Spleen (tissue), 11 donors: ENCODE data around the gene PLOD1. TPM values are rescaled to one million over a fixed set of nuclear protein-coding genes. Genes with fewer than 3 reads are reported as not detected.

Experiments used
- DNase-seq: peaks from one replicate; pipeline ENCODE4 v3.0.0-alpha.2; 2020
- H3K27ac ChIP-seq, 8 donors: fragments of 200-600 bp; sonication (generic) in 7 of 8; 1 replicate in 4 of 8; 2 replicates in 4 of 8; pipeline versions ENCODE4 v1.5.0 to v1.8.0; 2016 to 2021; ENCODE audit warnings: inconsistent platforms in 4 of 8, mild to moderate bottlenecking in 4 of 8, moderate library complexity in 1 of 8
- H3K27me3 ChIP-seq, 7 donors: fragments of 200-600 bp; sonication (generic) in 6 of 7; replicated peaks in 1 of 7; 1 replicate in 4 of 7; 2 replicates in 3 of 7; pipeline versions ENCODE4 v1.5.0 to v1.8.0; 2016 to 2021; ENCODE audit warnings: inconsistent platforms in 3 of 7, mild to moderate bottlenecking in 1 of 7
- H3K36me3 ChIP-seq, 6 donors: fragments of 200-600 bp; sonication (generic) in 5 of 6; 1 replicate in 4 of 6; 2 replicates in 2 of 6; pipeline versions ENCODE4 v1.5.0 to v1.8.0; 2016 to 2021; ENCODE audit warnings: inconsistent platforms in 2 of 6
- H3K4me1 ChIP-seq, 6 donors: fragments of 200-600 bp; sonication (generic) in 5 of 6; 1 replicate in 3 of 6; 2 replicates in 3 of 6; pipeline versions ENCODE4 v1.5.0 to v1.8.0; 2016 to 2021; ENCODE audit warnings: inconsistent platforms in 3 of 6
- H3K4me3 ChIP-seq, 8 donors: fragments of 200-600 bp; sonication (generic) in 7 of 8; 1 replicate in 4 of 8; 2 replicates in 4 of 8; pipeline versions ENCODE4 v1.5.0 to v1.8.0; 2016 to 2021; ENCODE audit warnings: inconsistent platforms in 4 of 8, mild to moderate bottlenecking in 4 of 8, moderate library complexity in 2 of 8
- H3K9me3 ChIP-seq, 8 donors: fragments of 200-600 bp; sonication (generic) in 7 of 8; 1 replicate in 4 of 8; 2 replicates in 4 of 8; pipeline versions ENCODE4 v1.5.0 to v1.8.0; 2016 to 2021; ENCODE audit warnings: inconsistent platforms in 4 of 8
- CTCF ChIP-seq, 11 experiments: fragments of 200-600 bp in 7 of 11; fragments of 450-650 bp in 4 of 11; sonication (generic) in 4 of 11; IDR thresholded peaks in 8 of 11; conservative IDR thresholded peaks in 3 of 11; 1 replicate in 7 of 11; 2 replicates in 4 of 11; pipeline versions ENCODE4 v1.4.0 to v1.8.0; 2016 to 2021; ENCODE audit warnings: antibody characterized with exemption in 11 of 11, inconsistent platforms in 4 of 11, mild to moderate bottlenecking in 1 of 11
- POLR2A ChIP-seq, 3 donors: fragments of 450-650 bp; IDR thresholded peaks; one replicate each; pipeline ENCODE4 v1.5.1; 2017; ENCODE audit warnings: antibody characterized with exemption in 3 of 3, mild to moderate bottlenecking in 1 of 3
- POLR2AphosphoS5 ChIP-seq, 3 donors: sonication (generic); formaldehyde crosslinking; IDR thresholded peaks; one replicate each; pipeline ENCODE4 v1.5.1; 2017; ENCODE audit warnings: antibody characterized with exemption in 3 of 3
- WGBS, 5 donors: extraction: QIAGEN DNeasy Blood & Tissue Kit in 3 of 5; methylation state at CpG; one replicate each; pipeline versions ENCODE4 v1.1.5 to v1.1.7; 2013 to 2018; 5-methylcytosine and 5-hydroxymethylcytosine counted together
- intact Hi-C: fragments of 100-400 bp; cut with DNase I; formaldehyde crosslinking; loops from one replicate; pipeline ENCODE4 v1.15.0; 2023; ENCODE audit warnings: low total_unique reads
- polyA plus RNA-seq, 3 donors: library from polyadenylated mRNA; stranded (reverse); fragments of 200-250 nt; gene quantifications; one replicate each; pipeline ENCODE4 v1.2.1, GENCODE V29; 2013
- total RNA-seq, 7 donors: library from RNA; depleted of rRNA in 3 of 7; stranded (reverse); fragments of >200 nt in 3 of 7; fragmentation: NEBNext Ultra II Directional in 4 of 7; extraction: Animal tissue kit (Norgen Biotek cat#: 25700) in 4 of 7; gene quantifications; one replicate each; pipeline versions ENCODE4 v1.1.0 to v1.2.1, GENCODE V29; 2016 to 2021
- donor health status: healthy with polysubstance abuse.
- donor health status: DM: no; HTN: no; CAD: no; lungs with moderate emphysema.
- donor health status: DM: no; HTN: no; CAD: no.
- donor health status: Bipolar disorder and iron deficiency.
- donor health status: healthy.
- donor health status: DM: no; HTN: no; CAD: no.
- donor health status: DM: yes; HTN: yes; CAD: no.

Gene PLOD1
- total and polyA plus RNA-seq, 10 donors = 11.6 to 53.4 (median 45.7) TPM

DNA sequence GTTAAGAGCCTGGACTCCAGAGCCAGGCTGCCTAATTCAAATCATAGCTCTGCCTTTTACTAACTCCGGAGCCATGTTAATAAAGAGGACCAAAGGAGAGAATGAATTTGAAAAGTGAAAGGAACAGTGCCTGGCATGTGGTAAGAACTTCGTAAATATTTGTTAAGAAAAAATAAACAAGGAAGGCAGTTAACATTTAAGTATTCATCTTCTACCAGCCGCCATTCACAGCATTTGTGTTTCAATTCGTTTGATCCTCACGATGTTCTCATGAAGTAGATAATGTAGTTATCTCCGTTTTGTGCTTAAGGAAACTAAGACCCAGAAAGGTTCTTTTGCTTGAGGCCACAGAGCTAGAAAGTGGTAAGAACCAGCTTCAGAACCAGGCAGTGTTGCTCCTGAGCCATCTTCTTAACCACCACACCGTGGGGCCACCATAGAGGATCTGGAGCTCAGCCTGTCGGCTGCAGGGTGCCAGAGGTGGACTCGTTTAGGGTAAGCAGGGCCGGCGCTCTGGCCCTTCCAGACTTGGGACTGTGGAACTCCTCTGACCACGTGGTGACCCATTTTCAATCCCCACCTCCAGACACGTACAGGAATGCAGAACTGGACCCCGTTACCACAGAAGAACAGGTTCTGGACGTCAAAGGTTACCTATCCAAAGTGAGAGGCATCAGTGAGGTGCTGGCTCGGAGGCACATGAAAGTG lies 57.6 kb downstream of the PLOD1 start:
- TF ChIP-seq POLR2AphosphoS5 (IDR thresholded peaks at IDR 0.05) (no peak), POLR2A (IDR thresholded peaks at IDR 0.05) (no peak), CTCF (IDR thresholded peaks at IDR 0.05 in 8 of 11, conservative IDR thresholded peaks at IDR 0.05 in 3 of 11) (no peak)
- intact Hi-C loops = no loop called here
- Histone ChIP-seq H3K36me3 (peaks cover 8 to 100% (median 79%) of the 10 kb centered on the region in 6 donors), H3K27ac (no peak overlapping the region), H3K4me1 (peaks cover 0 to 7% (median 0%) of the 10 kb centered on the region in 6 donors), H3K9me3 (no peaks in the 10 kb centered on the region), H3K27me3 (no peaks in the 10 kb centered on the region), H3K4me3 (no peak overlapping the region)
- 87 to 93% (median 91%) methylated on average over 16 of the region's 16 CpGs for WGBS, 5 donors
- no peak for DNase-seq

DNA sequence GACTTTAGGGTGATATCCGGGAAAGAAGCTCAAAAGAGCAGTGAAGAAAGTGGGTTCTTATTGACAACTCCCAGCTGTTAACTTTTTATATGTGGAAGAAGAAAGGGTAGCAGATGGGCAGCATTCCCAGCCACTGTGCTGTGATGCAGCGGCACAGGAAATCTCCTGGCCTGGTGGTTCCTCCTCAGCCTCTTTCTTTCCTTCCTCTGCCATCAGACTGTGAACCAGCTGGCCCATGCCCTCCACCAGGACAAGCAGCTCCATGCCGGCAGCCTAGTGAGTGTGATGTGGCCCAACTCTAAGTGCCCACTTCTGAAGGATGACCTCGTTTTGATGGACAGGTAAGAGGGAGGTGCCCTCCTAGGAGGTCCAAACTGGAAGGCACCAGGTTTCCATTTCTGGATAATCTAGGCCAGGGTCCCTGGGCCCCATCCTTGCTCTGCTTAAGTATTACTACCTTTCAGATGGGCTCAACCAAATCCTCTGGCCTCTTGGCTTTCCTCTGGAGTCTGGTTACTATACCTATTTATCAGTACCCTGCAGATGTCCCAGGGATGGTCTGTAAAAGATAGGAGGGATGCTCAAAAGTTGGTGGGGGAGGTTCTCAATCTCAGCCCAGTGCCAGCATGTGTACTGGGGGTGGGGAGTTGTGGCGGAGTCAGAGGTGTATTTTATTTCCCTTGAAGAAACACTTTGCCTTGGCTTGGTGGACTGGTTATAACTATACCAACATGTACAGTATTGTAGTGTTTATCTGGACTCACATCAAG lies 62.7 kb downstream of the PLOD1 start:
- Histone ChIP-seq H3K9me3 (no peaks in the 10 kb centered on the region), H3K4me3 (no peak overlapping the region), H3K27me3 (no peaks in the 10 kb centered on the region), H3K27ac (no peak overlapping the region), H3K4me1 (peaks cover 0 to 2% (median 0%) of the 10 kb centered on the region in 6 donors), H3K36me3 (peaks cover 11 to 100% (median 98%) of the 10 kb centered on the region in 6 donors)
- 87 to 95% (median 89%) methylated on average over 5 of the region's 5 CpGs for WGBS, 5 donors
- no peak for DNase-seq
- no peak for TF ChIP-seq CTCF (IDR thresholded peaks at IDR 0.05 in 8 of 11, conservative IDR thresholded peaks at IDR 0.05 in 3 of 11)
- TF ChIP-seq POLR2A (IDR thresholded peaks at IDR 0.05) = no peak
- no peak for TF ChIP-seq POLR2AphosphoS5 (IDR thresholded peaks at IDR 0.05)
- intact Hi-C loops = no loop called here

DNA sequence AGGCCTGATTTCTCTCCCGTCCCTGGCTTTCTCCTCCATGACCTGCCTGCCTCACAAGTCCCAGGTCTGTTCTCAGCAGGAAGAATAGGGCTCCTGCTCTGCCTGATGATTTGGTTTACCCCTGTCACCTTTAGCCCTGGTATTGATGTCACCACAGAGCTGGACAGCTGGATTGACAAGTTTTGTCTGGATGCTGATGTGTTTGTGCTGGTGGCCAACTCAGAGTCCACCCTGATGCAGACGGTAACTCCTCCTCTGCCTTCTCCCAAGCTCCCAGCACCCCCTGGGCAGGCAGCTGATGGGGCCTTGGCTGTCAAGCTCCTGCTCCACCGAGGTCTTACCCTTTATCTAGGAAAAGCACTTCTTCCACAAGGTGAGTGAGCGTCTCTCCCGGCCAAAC lies 64.1 kb downstream of the PLOD1 start:
- Histone ChIP-seq H3K27me3 (no peaks in the 10 kb centered on the region), H3K9me3 (no peaks in the 10 kb centered on the region), H3K4me3 (no peak overlapping the region), H3K4me1 (no peaks in the 10 kb centered on the region), H3K36me3 (peaks cover 11 to 100% (median 98%) of the 10 kb centered on the region in 6 donors), H3K27ac (no peak overlapping the region)
- intact Hi-C loops = no loop called here
- TF ChIP-seq POLR2AphosphoS5 (IDR thresholded peaks at IDR 0.05) = no peak
- no peak for TF ChIP-seq POLR2A (IDR thresholded peaks at IDR 0.05)
- TF ChIP-seq CTCF (IDR thresholded peaks at IDR 0.05 in 8 of 11, conservative IDR thresholded peaks at IDR 0.05 in 3 of 11) = no peak
- WGBS, 5 donors = 86 to 96% (median 93%) methylated on average over 5 of the region's 5 CpGs
- DNase-seq = no peak

GRCh38 chr1:11999236-11999635 lies 64.7 kb downstream of the PLOD1 start:
- no peak for DNase-seq
- intact Hi-C loops = no loop called here
- Histone ChIP-seq H3K27me3 (no peaks in the 10 kb centered on the region), H3K36me3 (peaks cover 11 to 100% (median 99%) of the 10 kb centered on the region in 6 donors), H3K4me3 (no peak overlapping the region), H3K27ac (no peak overlapping the region), H3K4me1 (no peaks in the 10 kb centered on the region), H3K9me3 (no peaks in the 10 kb centered on the region)
- TF ChIP-seq CTCF (IDR thresholded peaks at IDR 0.05 in 8 of 11, conservative IDR thresholded peaks at IDR 0.05 in 3 of 11) (no peak), POLR2A (IDR thresholded peaks at IDR 0.05) (no peak)
- WGBS, 5 donors = 74 to 97% (median 81%) methylated on average over 3 of the region's 3 CpGs
